NK-92 (cell line): ENCODE results near the gene KRTAP5-1.

ENCODE experiments used
- DNase-seq: peaks from one replicate; lab custom pipeline; 2025; ENCODE audit not compliant: unreplicated experiment; lab: John Stamatoyannopoulos, UW

Gene KRTAP5-1

DNA sequence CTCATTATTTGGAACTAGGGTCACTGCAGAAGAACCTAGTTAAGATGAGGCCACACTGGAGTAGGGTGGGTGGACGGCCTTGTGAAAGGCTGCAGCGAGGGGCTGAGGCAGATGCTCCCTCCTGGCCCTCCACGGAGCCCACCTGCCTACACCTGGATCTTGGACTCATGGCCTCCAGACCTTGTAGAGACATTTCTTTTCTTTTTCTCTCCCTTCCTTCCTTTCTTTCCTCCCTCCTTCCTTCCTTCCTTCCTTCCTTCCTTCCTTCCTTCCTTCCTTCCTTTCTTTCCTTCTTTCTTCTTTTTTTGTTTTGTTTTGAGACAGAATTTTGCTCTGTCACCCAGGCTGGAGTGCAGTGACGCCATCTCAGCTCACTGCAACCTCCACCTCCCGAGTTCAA, 39.7 kb downstream of the KRTAP5-1 start:
- no peak for DNase-seq

DNA sequence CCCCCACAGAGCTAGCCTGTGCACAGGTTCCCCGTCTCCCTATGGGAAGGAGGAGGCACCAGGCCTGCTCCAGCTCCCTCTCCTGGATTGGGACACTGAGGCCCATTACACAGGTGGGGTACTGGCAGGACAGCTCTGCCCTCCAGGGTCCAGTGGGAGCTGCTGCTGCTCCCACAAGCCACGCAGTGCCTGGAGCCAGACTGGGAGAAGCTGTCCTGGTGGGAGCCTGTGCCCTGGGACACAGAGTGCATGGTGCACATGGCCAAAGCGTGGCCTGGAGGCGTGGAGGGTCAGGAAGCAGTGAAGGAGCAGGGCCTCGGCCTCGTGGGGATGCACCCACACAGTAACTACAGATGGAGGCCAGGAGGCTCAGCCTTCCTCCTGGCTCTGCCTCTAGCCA, 40.5 kb downstream of the KRTAP5-1 start:
- no peak for DNase-seq

DNA sequence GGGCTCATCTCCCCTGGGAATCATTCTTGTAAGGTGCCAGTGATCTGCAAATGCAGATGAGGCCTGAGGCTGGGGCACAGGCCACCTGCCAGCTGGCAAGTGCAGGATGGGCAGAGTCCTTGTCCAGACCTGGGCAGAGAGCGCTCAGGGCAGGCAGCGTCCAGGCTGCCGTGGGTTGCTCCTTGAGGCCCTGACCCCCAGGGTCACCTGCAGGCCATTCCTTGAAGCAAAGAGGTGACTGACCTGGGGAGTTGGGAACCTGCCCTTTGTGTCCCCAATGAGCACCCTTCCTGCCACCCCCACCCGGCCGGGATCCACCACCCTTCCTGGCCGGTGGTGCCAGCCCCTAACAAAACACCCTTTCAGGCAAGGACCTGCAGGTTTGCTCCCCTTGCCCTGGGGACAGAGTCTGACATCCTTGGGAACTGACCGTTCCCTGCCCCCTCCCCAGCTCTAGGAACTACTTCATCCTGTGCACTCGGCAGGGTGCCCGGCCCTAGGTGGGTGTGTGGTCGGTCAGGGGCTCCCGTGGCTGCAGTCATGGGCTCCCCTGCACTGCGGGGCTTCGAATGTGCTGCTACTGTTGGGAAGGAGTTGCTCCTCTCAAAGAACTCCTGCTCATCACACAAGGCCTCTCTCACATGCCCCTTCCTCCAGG, 41.3 kb downstream of the KRTAP5-1 start:
- DNase-seq: no peak

DNA sequence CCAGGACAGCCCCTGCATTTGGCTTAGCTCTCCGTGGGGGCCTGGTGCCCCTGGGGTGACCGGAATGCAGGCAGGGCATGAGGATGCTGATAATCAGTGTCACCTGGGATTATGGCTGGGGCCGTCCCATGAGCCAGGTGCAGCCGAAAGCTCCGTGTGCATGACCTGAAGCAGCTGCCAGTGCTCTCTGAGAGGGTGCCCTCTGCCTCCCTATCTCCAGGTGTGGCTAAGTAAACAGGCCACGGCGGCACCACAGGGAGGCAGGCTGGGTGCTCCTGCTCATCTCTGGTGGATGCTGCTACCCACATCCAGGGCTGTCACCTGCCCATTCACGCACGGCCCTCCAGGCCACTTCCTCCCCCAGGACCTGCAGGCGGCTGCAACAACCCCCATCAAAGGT, 42.8 kb downstream of the KRTAP5-1 start:
- DNase-seq: no peak

DNA sequence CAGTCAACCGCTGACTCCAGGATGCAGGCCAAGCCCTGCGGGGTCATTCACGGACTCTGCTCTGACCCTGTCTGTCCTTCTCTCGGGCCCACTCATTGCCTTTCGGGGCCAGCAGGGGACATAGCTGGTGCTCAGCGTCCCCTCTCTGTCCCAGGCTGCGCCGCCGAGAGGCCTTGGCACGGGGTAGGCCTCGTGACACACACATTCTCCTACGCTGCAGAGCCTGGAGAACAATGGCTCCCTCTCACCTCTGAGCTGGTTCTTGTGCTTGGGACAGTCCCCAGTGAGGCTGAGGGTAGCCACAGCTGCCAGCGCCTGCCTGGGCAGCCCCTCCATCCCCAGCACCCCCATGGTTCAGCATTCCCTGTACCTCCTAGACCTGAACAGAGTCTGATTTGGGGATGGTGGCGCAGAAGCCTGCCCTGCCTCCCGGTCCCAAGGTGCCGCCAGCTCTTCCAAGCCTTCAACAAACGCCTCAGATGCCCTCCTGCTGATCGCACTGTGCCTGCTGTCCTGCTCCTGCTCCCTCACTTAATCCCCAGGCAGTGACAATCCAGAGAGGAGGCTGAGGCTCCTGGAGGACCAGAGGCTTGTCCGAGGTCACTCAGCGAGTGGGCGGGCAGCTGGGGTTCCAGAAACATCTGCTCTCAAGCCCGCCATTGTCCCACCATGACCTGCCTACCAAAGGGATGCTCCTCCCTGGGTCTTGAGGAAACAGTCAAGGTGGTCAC, 43.4 kb downstream of the KRTAP5-1 start:
- DNase-seq: no peak

DNA sequence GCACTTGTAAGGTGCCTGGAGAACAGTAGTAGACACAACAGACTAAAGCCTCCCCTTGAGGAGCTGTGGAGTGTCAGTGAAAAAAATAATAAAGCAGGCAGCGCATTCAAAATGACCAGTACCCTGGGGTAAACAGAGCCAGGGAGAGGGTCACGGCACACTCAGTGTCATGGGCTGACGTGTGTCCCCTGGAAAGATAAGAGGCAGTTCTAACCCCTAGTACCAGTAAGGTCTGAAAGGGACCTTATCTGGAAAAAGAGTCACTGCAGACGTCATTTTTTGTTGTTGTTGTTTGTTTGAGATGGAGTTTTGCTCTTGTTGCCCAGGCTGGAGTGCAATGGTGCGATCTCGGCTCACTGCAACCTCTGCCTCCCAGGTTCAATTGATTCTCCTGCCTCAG, 45.0 kb downstream of the KRTAP5-1 start:
- no peak for DNase-seq

DNA sequence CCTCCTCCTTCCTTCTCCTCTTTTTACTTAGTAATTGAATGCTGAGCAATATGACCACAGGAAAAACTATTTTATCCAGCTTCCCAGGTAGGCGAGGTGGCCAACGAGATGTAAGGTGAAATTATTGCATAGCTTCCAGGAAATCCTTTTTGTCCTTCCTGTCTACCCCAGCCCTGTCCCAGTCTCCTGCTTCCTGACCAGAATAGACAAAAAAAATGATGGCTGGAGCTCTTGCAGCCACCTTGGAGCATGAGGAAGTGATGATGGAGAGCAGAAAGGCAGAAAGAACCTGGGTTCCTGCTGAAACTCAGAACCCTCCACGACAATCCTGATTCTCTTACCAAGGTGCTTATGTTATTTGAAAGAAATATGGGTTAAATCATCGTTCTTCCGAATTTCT, 46.9 kb downstream of the KRTAP5-1 start:
- DNase-seq: no peak

DNA sequence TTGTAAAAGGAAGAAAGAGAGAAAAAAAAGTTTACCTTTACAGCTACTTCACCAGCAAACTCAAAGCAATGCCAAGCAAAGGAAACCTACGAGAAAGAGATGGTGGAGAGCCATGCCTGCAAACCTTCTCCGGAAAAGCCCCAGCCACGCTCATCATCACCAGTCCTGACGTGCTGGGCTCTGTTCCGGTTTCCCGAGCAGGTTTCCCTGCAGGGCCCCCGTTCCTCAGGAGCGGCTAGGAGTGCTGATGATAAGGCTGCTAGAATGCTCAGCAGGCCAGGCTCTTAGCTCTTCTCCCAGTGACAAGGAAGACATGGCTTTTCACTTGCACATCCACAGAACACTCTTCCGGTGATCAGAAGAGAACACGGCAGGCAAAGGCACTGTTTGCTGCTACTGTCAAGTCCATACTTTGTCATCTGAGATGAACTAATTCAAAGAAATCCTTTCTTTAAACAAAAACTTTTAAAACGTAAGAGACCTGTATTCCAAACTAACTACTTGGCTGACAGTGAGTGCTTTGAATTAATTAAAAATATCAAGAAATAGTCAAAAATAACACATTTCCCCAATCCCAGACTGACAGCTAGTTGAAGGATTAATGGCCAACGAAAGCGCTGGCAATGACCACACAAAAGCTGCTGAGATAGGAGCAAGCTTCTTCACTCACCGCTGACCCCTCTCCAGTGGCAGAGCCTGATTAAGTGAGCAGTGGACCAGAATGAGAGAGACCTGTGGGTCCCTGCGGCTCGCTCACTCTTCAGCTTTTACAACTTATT, 48.8 kb downstream of the KRTAP5-1 start:
- DNase-seq: no peak

DNA sequence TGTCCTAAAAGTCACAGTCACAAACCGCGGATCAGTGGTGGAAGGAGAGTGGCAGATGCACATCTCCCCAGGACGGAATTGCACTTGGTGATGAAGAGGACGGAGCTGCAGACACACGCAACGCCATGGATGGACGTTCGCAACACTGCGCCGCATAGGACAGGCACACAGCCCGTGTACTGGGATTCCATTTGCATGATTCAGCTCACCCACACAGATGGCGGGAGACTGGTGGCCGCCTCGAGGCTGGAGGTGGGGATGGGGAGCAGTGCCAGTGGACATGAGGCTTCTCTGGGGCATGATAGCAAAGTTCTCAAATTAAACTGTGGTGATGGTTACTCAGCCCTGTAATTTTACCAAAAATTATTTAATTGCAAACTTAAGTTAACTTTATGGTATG, 50.4 kb downstream of the KRTAP5-1 start:
- DNase-seq: no peak
